ENCODE data around the gene FOXO3. TPM values are rescaled to one million over a fixed set of nuclear protein-coding genes. Genes with fewer than 3 reads are reported as not detected.

FOXO3 gene
- total RNA-seq, 1 donor from 2014 or later = 43.3 TPM

DNA sequence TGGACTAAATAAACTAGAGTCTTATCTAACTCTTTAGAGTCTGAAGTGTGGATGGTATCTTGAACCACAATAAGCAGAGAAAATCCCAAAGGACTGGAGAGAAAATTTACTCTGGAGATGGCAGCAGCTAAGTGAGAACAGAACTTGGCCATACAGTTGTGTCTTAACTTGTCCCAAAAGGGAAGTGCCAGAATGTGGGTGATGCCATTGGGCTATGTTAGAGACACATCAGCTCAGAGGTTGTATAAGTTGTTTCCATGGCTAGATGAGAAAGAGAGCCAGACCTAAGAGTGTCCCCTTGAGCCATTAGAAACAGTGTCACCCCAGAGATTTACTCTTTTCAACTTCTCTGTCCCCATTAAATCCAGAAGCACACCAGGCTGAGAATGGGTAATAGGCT is 36.2 kb downstream of the FOXO3 start:
- H3K4me1 Mint-ChIP-seq (ENCODE audit: unreplicated experiment) = peaks cover 64% of the 10 kb centered on the region
- no peaks in the 10 kb centered on the region for H3K27me3 Mint-ChIP-seq
- TF ChIP-seq, protein P1, sequence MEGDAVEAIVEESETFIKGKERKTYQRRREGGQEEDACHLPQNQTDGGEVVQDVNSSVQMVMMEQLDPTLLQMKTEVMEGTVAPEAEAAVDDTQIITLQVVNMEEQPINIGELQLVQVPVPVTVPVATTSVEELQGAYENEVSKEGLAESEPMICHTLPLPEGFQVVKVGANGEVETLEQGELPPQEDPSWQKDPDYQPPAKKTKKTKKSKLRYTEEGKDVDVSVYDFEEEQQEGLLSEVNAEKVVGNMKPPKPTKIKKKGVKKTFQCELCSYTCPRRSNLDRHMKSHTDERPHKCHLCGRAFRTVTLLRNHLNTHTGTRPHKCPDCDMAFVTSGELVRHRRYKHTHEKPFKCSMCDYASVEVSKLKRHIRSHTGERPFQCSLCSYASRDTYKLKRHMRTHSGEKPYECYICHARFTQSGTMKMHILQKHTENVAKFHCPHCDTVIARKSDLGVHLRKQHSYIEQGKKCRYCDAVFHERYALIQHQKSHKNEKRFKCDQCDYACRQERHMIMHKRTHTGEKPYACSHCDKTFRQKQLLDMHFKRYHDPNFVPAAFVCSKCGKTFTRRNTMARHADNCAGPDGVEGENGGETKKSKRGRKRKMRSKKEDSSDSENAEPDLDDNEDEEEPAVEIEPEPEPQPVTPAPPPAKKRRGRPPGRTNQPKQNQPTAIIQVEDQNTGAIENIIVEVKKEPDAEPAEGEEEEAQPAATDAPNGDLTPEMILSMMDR (conservative IDR thresholded peaks at IDR 0.05) = no peak
- no peak for DNase-seq (ENCODE audit: extremely low spot score, unreplicated experiment)
- no peaks in the 10 kb centered on the region for H3K9me3 Mint-ChIP-seq
- H3K4me3 Mint-ChIP-seq = no peak overlapping the region
- H3K27ac Mint-ChIP-seq = no peak overlapping the region
- H3K36me3 Mint-ChIP-seq = peaks cover 8% of the 10 kb centered on the region

- Mint-ChIP-seq H3K36me3 (peaks cover 9% of the 10 kb centered on the region), H3K27ac (peak overlapping the region; percentile 42), H3K9me3 (no peaks in the 10 kb centered on the region), H3K4me3 (peak overlapping the region; percentile 15), H3K4me1 (ENCODE audit: unreplicated experiment) (peaks cover 56% of the 10 kb centered on the region), H3K27me3 (no peaks in the 10 kb centered on the region)
- no peak for DNase-seq (ENCODE audit: extremely low spot score, unreplicated experiment)
- TF ChIP-seq, protein P1 (conservative IDR thresholded peaks at IDR 0.05) = no peak
Measured at GRCh38 chr6:108597572-108598304, 37.0 kb downstream of the FOXO3 start.

DNA sequence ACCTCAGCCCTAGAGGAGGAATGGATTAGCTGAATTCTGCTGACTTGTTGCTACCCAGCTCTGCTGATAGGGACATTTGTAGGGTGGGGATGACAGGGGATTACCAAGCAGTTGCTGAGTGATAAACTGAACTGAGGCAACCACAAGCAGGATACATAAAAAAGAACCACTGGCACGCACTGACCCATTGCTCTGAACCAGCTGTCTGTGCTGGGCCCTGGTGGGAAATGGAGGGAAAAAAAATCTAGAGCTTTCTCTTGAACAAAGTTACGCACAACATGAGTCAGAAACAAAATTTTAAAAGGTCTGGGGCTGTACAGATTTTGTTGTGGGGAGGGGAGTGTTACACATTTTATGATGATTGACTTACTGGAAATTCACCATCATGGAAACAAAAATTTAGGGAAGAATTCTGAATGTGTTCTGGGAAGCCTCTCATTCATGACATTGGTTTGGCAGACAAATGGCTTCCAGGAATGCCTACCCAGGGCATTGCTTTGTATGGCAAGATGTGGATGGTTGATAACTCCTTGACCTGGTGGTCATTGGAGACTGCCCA is 37.7 kb downstream of the FOXO3 start:
- Mint-ChIP-seq H3K4me3 (peak overlapping the region; percentile 15), H3K9me3 (no peaks in the 10 kb centered on the region), H3K27ac (peak overlapping the region; percentile 42), H3K36me3 (peaks cover 4% of the 10 kb centered on the region), H3K27me3 (no peaks in the 10 kb centered on the region), H3K4me1 (ENCODE audit: unreplicated experiment) (peaks cover 51% of the 10 kb centered on the region)
- no peak for DNase-seq (ENCODE audit: extremely low spot score, unreplicated experiment)
- TF ChIP-seq, protein P1 (conservative IDR thresholded peaks at IDR 0.05) = no peak

DNA sequence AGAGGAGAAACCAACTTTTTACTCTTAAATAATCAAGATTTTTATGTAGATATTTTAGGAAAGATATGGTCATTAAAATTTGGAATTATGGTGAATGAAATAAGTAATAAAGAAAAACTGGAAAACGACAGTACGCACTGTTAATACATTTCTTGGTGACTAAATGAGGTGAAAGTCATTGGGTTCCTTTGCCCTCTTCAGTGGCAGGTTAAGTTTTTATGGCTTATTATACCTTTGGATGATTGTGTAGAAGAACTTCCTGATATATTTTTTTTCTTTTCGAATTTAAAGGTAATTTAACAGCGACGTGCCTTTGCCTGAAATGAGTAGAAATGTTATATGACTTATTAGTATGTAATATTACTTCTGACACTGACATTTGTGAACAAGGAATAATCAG is 43.4 kb downstream of the FOXO3 start:
- H3K4me1 Mint-ChIP-seq (ENCODE audit: unreplicated experiment) = peaks cover 33% of the 10 kb centered on the region
- H3K4me3 Mint-ChIP-seq = no peak overlapping the region
- no peak for DNase-seq (ENCODE audit: extremely low spot score, unreplicated experiment)
- no peaks in the 10 kb centered on the region for H3K9me3 Mint-ChIP-seq
- no peaks in the 10 kb centered on the region for H3K27me3 Mint-ChIP-seq
- TF ChIP-seq, protein P1 (conservative IDR thresholded peaks at IDR 0.05) = no peak
- H3K36me3 Mint-ChIP-seq = peaks cover 4% of the 10 kb centered on the region
- no peak overlapping the region for H3K27ac Mint-ChIP-seq

- H3K4me1 Mint-ChIP-seq (ENCODE audit: unreplicated experiment) = peaks cover 44% of the 10 kb centered on the region
- TF ChIP-seq, protein P1 (conservative IDR thresholded peaks at IDR 0.05) = no peak
- no peak for DNase-seq (ENCODE audit: extremely low spot score, unreplicated experiment)
- H3K27ac Mint-ChIP-seq = peak overlapping the region; percentile 3
- no peaks in the 10 kb centered on the region for H3K9me3 Mint-ChIP-seq
- H3K27me3 Mint-ChIP-seq = no peaks in the 10 kb centered on the region
- H3K36me3 Mint-ChIP-seq = peaks cover 4% of the 10 kb centered on the region
- no peak overlapping the region for H3K4me3 Mint-ChIP-seq
Measured at GRCh38 chr6:108606250-108606690, 45.6 kb downstream of the FOXO3 start.

Measured in type B pancreatic cell (in vitro differentiated cells).